GM18511 (cell line): ENCODE results near the gene C12orf76.
"Not testable (repeated sequence)": the region's sequence is repeated elsewhere in the genome, so short reads cannot be mapped to it uniquely, and the experiment has no call there.

Experiments used
- ATAC-seq: cut with Tn5 transposase; IDR thresholded peaks from one replicate; pipeline ENCODE4 v1.9.1; 2021; ENCODE audit warnings: mild to moderate bottlenecking, moderate library complexity; ENCODE audit not compliant: unreplicated experiment

The C12orf76 gene

GRCh38 chr12:110065540-110065939, 17.2 kb upstream of the C12orf76 start:
- ATAC-seq = no peak

GRCh38 chr12:110062241-110062640, 13.9 kb upstream of the C12orf76 start:
- ATAC-seq = no peak

GRCh38 chr12:110059651-110060000, 11.3 kb upstream of the C12orf76 start:
- no peak for ATAC-seq

GRCh38 chr12:110058875-110059615, 10.7 kb upstream of the C12orf76 start:
- ATAC-seq = no peak

GRCh38 chr12:110056643-110057042, 8.3 kb upstream of the C12orf76 start:
- not testable (repeated sequence) for ATAC-seq

- not testable (repeated sequence) for ATAC-seq
Observed at GRCh38 chr12:110055375-110056352, 7.3 kb upstream of the C12orf76 start.

GRCh38 chr12:110050927-110051326, 2.6 kb upstream of the C12orf76 start:
- ATAC-seq = no peak

GRCh38 chr12:110049666-110050065, 1.3 kb upstream of the C12orf76 start:
- ATAC-seq = not testable (repeated sequence)

- ATAC-seq = not testable (repeated sequence)
Observed at GRCh38 chr12:110049034-110049433, 712 bp upstream of the C12orf76 start.

GRCh38 chr12:110047297-110047940, 903 bp downstream of the C12orf76 start:
- no peak for ATAC-seq

GRCh38 chr12:110046451-110047187, 1.7 kb downstream of the C12orf76 start:
- ATAC-seq = no peak

- ATAC-seq = no peak
Observed at GRCh38 chr12:110042264-110042663, 6.1 kb downstream of the C12orf76 start.

GRCh38 chr12:110039085-110039807, 9.1 kb downstream of the C12orf76 start:
- no peak for ATAC-seq

- no peak for ATAC-seq
Observed at GRCh38 chr12:110038741-110039084, 9.6 kb downstream of the C12orf76 start.

- no peak for ATAC-seq
Observed at GRCh38 chr12:110037315-110037714, 11.0 kb downstream of the C12orf76 start.

GRCh38 chr12:110035534-110036104, 12.7 kb downstream of the C12orf76 start:
- no peak for ATAC-seq

GRCh38 chr12:110033888-110034287, 14.4 kb downstream of the C12orf76 start:
- no peak for ATAC-seq

GRCh38 chr12:110029290-110029815, 19.0 kb downstream of the C12orf76 start:
- no peak for ATAC-seq

- ATAC-seq = no peak
Observed at GRCh38 chr12:110028323-110028722, 20.0 kb downstream of the C12orf76 start.

- no peak for ATAC-seq
Observed at GRCh38 chr12:110024051-110024450, 24.3 kb downstream of the C12orf76 start.
